CD4-positive, alpha-beta T cell treated with Interferon gamma for 1 hour (primary cell): ENCODE data around the gene DNM2.
A peak's percentile ranks its signal among the peaks of the same experiment; 100 is the strongest.
"Not testable (repeated sequence)": the region's sequence is repeated elsewhere in the genome, so short reads cannot be mapped to it uniquely, and the experiment has no call there.

Experiments
- DNase-seq: peaks from one replicate; pipeline ENCODE4 v3.0.0-alpha.2; 2020

Gene DNM2

GRCh38 chr19:10839114-10840050 is 121.5 kb downstream of the DNM2 start:
- no peak for DNase-seq

GRCh38 chr19:10842788-10843187 is 124.9 kb downstream of the DNM2 start:
- no peak for DNase-seq

- no peak for DNase-seq
Observed at GRCh38 chr19:10846500-10847202, 128.8 kb downstream of the DNM2 start.

GRCh38 chr19:10848230-10848856 is 130.5 kb downstream of the DNM2 start, which contains the start of gene C19orf38:
Gene C19orf38, plus strand, starts transcription at chr19:10848415. Its CDS starts 94 bp downstream, at chr19:10848509.
- peak; percentile 38 for DNase-seq

- DNase-seq: no peak
Observed at GRCh38 chr19:10850631-10851030, 132.8 kb downstream of the DNM2 start.

- DNase-seq: no peak
Observed at GRCh38 chr19:10852098-10852800, 134.4 kb downstream of the DNM2 start.

- DNase-seq: no peak
Observed at GRCh38 chr19:10852941-10853340, 135.1 kb downstream of the DNM2 start.

- DNase-seq: no peak
Observed at GRCh38 chr19:10854350-10855089, 136.6 kb downstream of the DNM2 start.

GRCh38 chr19:10855879-10856522 is 138.1 kb downstream of the DNM2 start:
- no peak for DNase-seq

- not testable (repeated sequence) for DNase-seq
Observed at GRCh38 chr19:10856899-10857298, 139.0 kb downstream of the DNM2 start.

GRCh38 chr19:10858204-10858828 is 140.4 kb downstream of the DNM2 start:
- no peak for DNase-seq

GRCh38 chr19:10861103-10861651 is 143.3 kb downstream of the DNM2 start:
- DNase-seq: peak; percentile 51

GRCh38 chr19:10862561-10863106 is 144.8 kb downstream of the DNM2 start:
- no peak for DNase-seq

GRCh38 chr19:10863107-10863717 is 145.3 kb downstream of the DNM2 start:
- peak; percentile 24 for DNase-seq

- DNase-seq: peak; percentile 71
Observed at GRCh38 chr19:10864538-10864899, 146.6 kb downstream of the DNM2 start.

GRCh38 chr19:10866495-10866894 is 148.6 kb downstream of the DNM2 start:
- no peak for DNase-seq

- DNase-seq: no peak
Observed at GRCh38 chr19:10868872-10869547, 151.1 kb downstream of the DNM2 start.

- DNase-seq: not testable (repeated sequence)
Observed at GRCh38 chr19:10869872-10870311, 152.0 kb downstream of the DNM2 start.

GRCh38 chr19:10870501-10870954 is 152.6 kb downstream of the DNM2 start:
- no peak for DNase-seq
